Prostate gland (tissue), 2 donors: ENCODE results near the gene WBP2NL. TPM values are rescaled to one million over a fixed set of nuclear protein-coding genes. Genes with fewer than 3 reads are reported as not detected.

Experiments
- DNase-seq: peaks from one replicate; pipeline ENCODE4 v3.0.0-alpha.2; 2019; ENCODE audit warnings: low spot score
- H3K27ac ChIP-seq, 2 donors: fragments of 200-600 bp; sonication (generic); 2 replicates each; pipeline ENCODE4 v1.5.1; 2017 to 2019
- H3K27me3 ChIP-seq: fragments of 200-600 bp; sonication (generic); replicated peaks from 2 replicates; pipeline ENCODE4 v1.5.1; 2019; ENCODE audit not compliant: insufficient read depth
- H3K36me3 ChIP-seq, 2 donors: fragments of 200-600 bp; sonication (generic); 1 replicate in 1 of 2; 2 replicates in 1 of 2; pipeline versions ENCODE4 v1.5.1 to v1.8.1; 2017 to 2019
- H3K4me1 ChIP-seq: fragments of 200-600 bp; sonication (generic); replicated peaks from 2 replicates; pipeline ENCODE4 v1.5.1; 2019
- H3K4me3 ChIP-seq, 2 donors: fragments of 200-600 bp; sonication (generic); 2 replicates each; pipeline ENCODE4 v1.5.1; 2017 to 2019
- H3K9me3 ChIP-seq: fragments of 200-600 bp; sonication (generic); 2 replicates; pipeline ENCODE4 v1.5.1; 2017
- POLR2A ChIP-seq: fragments of 450-650 bp; IDR thresholded peaks from one replicate; pipeline ENCODE4 v1.6.1; 2016; ENCODE audit warnings: antibody characterized with exemption, mild to moderate bottlenecking
- POLR2AphosphoS5 ChIP-seq: sonication (generic); formaldehyde crosslinking; IDR thresholded peaks from one replicate; pipeline ENCODE4 v1.6.1; 2017; ENCODE audit warnings: antibody characterized with exemption
- WGBS: methylation state at CpG from one replicate; pipeline ENCODE4 v1.1.5; 2018; 5-methylcytosine and 5-hydroxymethylcytosine counted together
- intact Hi-C: fragments of 100-400 bp; cut with DNase I; formaldehyde crosslinking; loops from one replicate; pipeline ENCODE4 v1.14.2; 2022
- total RNA-seq, 2 donors: library from RNA; depleted of rRNA; stranded (reverse); fragments of >200 nt; gene quantifications; one replicate each; pipeline ENCODE4 v1.1.0, GENCODE V29; 2016
- TF ChIP-seq, protein P1 (sequence below), 4 experiments: fragments of 200-600 bp in 2 of 4; fragments of 450-650 bp in 2 of 4; sonication (generic) in 2 of 4; IDR thresholded peaks; 1 replicate in 3 of 4; 2 replicates in 1 of 4; pipeline ENCODE4 v1.5.1; 2016 to 2019; ENCODE audit warnings: antibody characterized with exemption in 4 of 4, mild to moderate bottlenecking in 2 of 4, moderate library complexity in 2 of 4

WBP2NL gene
- total RNA-seq, 2 donors from 2014 or later = 1.6 to 12.7 TPM

- no peak for DNase-seq
- peaks cover 0 to 13% of the 10 kb centered on the region in 2 donors for H3K36me3 ChIP-seq
Observed at GRCh38 chr22:42061041-42061440, 62.5 kb downstream of the WBP2NL start.

DNA sequence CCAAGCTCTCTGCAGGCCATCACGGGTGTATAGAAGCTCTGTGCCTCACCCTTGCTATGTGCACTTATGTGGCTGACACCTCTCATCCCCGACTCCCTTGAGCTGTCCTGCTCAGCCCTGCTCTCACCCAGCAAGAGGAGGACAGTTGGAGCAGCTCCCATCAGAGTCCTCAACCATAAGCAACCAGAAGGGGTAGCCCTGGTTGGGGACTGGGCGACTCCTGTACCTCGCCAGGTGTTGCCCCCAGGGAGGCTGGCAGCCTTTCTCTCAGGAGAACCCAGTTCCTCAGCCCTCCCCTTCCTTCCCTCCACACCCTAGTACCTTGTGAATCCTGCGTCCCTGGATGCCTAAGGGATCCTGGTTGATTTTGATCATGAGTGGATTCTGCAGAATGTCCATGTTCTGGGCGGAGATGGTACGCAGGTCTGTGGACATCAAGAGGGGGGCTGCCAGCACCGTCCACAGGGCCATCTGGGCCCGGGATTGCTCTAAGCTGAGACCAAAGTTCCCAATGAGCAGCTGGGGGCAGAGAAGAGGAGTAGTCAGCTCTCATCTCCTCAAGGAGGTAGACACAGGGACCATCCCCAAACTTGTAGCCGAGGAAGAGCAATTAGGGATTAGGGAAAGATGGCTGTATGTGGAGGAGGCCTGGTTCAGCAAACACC, 64.0 kb downstream of the WBP2NL start:
- H3K4me1 ChIP-seq = no peaks in the 10 kb centered on the region
- 97% methylated on average over 10 of the region's 10 CpGs for WGBS
- H3K27me3 ChIP-seq = no peaks in the 10 kb centered on the region
- H3K36me3 ChIP-seq = peaks cover 0 to 13% of the 10 kb centered on the region in 2 donors
- H3K4me3 ChIP-seq = no peak overlapping the region
- intact Hi-C loops = no loop called here
- no peak for DNase-seq
- TF ChIP-seq, protein P1, sequence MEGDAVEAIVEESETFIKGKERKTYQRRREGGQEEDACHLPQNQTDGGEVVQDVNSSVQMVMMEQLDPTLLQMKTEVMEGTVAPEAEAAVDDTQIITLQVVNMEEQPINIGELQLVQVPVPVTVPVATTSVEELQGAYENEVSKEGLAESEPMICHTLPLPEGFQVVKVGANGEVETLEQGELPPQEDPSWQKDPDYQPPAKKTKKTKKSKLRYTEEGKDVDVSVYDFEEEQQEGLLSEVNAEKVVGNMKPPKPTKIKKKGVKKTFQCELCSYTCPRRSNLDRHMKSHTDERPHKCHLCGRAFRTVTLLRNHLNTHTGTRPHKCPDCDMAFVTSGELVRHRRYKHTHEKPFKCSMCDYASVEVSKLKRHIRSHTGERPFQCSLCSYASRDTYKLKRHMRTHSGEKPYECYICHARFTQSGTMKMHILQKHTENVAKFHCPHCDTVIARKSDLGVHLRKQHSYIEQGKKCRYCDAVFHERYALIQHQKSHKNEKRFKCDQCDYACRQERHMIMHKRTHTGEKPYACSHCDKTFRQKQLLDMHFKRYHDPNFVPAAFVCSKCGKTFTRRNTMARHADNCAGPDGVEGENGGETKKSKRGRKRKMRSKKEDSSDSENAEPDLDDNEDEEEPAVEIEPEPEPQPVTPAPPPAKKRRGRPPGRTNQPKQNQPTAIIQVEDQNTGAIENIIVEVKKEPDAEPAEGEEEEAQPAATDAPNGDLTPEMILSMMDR (IDR thresholded peaks at IDR 0.05) = no peak
- TF ChIP-seq POLR2A (no peak), POLR2AphosphoS5 (no peak)
- no peaks in the 10 kb centered on the region for H3K9me3 ChIP-seq
- no peak overlapping the region for H3K27ac ChIP-seq

More at GRCh38 chr22:42061041-42061440, 62.5 kb downstream of the WBP2NL start:
- Histone ChIP-seq H3K4me1 (no peaks in the 10 kb centered on the region), H3K4me3 (no peak overlapping the region), H3K27me3 (no peaks in the 10 kb centered on the region), H3K27ac (no peak overlapping the region), H3K9me3 (no peaks in the 10 kb centered on the region)
- intact Hi-C loops = no loop called here
- 92% methylated on average over 7 of the region's 7 CpGs for WGBS
- TF ChIP-seq POLR2AphosphoS5 (no peak), POLR2A (no peak)
- TF ChIP-seq, protein P1 (IDR thresholded peaks at IDR 0.05) = no peak

GRCh38 chr22:42064629-42065028, 66.0 kb downstream of the WBP2NL start:
- no peak overlapping the region for H3K4me3 ChIP-seq
- H3K36me3 ChIP-seq = peaks cover 0 to 11% of the 10 kb centered on the region in 2 donors
- H3K27ac ChIP-seq = no peak overlapping the region
- 87% methylated on average over 1 of the region's 1 CpG for WGBS
- no peaks in the 10 kb centered on the region for H3K9me3 ChIP-seq
- no peak for TF ChIP-seq POLR2AphosphoS5
- TF ChIP-seq, protein P1 (IDR thresholded peaks at IDR 0.05) = no peak
- TF ChIP-seq POLR2A = no peak
- no peak for DNase-seq
- intact Hi-C loops = no loop called here
- no peaks in the 10 kb centered on the region for H3K27me3 ChIP-seq
- H3K4me1 ChIP-seq = no peaks in the 10 kb centered on the region

DNA sequence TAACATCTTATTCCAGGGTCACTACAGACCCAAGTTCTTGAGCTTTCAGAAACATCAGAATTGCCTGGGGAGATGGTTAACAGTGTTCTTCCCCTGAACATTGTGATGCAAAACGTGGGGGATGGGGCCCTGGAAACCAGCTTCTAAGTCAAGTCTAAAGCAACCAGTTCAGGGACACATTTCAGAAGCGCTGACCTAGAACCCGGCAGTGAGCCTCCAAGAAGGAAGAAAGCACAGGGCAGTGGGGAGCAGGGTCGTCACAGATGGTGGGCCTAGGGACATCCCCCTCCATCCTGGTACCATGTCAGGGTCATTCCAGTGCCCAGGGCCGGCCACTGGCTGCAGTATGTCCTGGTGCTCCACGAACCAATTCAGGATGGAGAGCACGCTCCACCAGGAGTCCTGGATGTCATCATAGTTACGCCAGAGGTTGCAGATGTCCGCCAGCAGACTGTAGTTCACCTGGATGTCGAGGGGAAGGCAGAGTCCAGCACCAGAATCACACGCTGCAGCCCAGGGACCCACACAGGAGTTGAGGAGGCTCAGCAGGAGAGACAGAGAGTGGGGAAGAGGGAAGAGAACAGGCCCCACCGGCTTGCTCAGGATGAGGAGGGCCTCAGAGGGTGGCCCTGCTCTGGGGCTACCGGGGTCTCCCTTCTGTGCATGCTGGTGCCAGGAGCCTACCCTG, 67.0 kb downstream of the WBP2NL start:
- WGBS = 89% methylated on average over 13 of the region's 13 CpGs
- Histone ChIP-seq H3K27me3 (no peaks in the 10 kb centered on the region), H3K4me3 (no peak overlapping the region), H3K9me3 (no peaks in the 10 kb centered on the region), H3K27ac (no peak overlapping the region), H3K36me3 (peaks cover 0 to 2% of the 10 kb centered on the region in 2 donors), H3K4me1 (no peaks in the 10 kb centered on the region)
- TF ChIP-seq POLR2AphosphoS5 = no peak
- intact Hi-C loops = no loop called here
- DNase-seq = no peak

- WGBS = 97% methylated on average over 7 of the region's 7 CpGs
- no peak for TF ChIP-seq POLR2A
- TF ChIP-seq POLR2AphosphoS5 = no peak
- TF ChIP-seq, protein P1 (IDR thresholded peaks at IDR 0.05) = no peak
Observed at GRCh38 chr22:42066126-42066761, 67.7 kb downstream of the WBP2NL start.

More at GRCh38 chr22:42066126-42066761, 67.7 kb downstream of the WBP2NL start:
- H3K4me1 ChIP-seq = peaks cover 2% of the 10 kb centered on the region
- H3K36me3 ChIP-seq = no peaks in the 10 kb centered on the region
- no peaks in the 10 kb centered on the region for H3K9me3 ChIP-seq
- intact Hi-C loops = no loop called here
- no peak overlapping the region for H3K4me3 ChIP-seq
- H3K27me3 ChIP-seq = no peaks in the 10 kb centered on the region
- DNase-seq = no peak
- no peak overlapping the region for H3K27ac ChIP-seq
